Suprapubic skin (tissue), 3 donors: ENCODE data around the gene CA9.
"Not testable (repeated sequence)": the region's sequence is repeated elsewhere in the genome, so short reads cannot be mapped to it uniquely, and the experiment has no call there.

Source experiments
- CTCF ChIP-seq, 2 donors: fragments of 200-600 bp in 1 of 2; fragments of 450-650 bp in 1 of 2; sonication (generic) in 1 of 2; IDR thresholded peaks; one replicate each; pipeline ENCODE4 v1.5.1; 2016 to 2019; ENCODE audit warnings: antibody characterized with exemption in 2 of 2, mild to moderate bottlenecking in 1 of 2, moderate library complexity in 1 of 2
- POLR2A ChIP-seq, 2 donors: fragments of 450-650 bp; IDR thresholded peaks; one replicate each; pipeline ENCODE4 v1.6.1; 2017; ENCODE audit warnings: antibody characterized with exemption in 2 of 2, mild to moderate bottlenecking in 2 of 2, moderate library complexity in 2 of 2

GRCh38 chr9:35640431-35640830 lies 33.3 kb upstream of the CA9 start:
- TF ChIP-seq CTCF, POLR2A (IDR thresholded peaks at IDR 0.05): not testable (repeated sequence)
